T-helper 1 cell treated with Interleukin-12 subunit alpha and Interleukin-12 subunit beta and Interleukin-4 antibody, amounts not matched to agents 30 ng/mL and 1 ng/mL, for 36 hours (primary cell): ENCODE results near the gene TPD52L2. TPM values are rescaled to one million over a fixed set of nuclear protein-coding genes. Genes with fewer than 3 reads are reported as not detected.
"Not testable (repeated sequence)": the region's sequence is repeated elsewhere in the genome, so short reads cannot be mapped to it uniquely, and the experiment has no call there.

Experiments
- intact Hi-C: fragments of 100-400 bp; cut with micrococcal nuclease; formaldehyde crosslinking; loops from one replicate; pipeline ENCODE4 v1.15.1; 2024
- total RNA-seq: library from RNA; stranded (reverse); gene quantifications from 2 replicates; pipeline ENCODE4 v1.2.3, GENCODE V29; 2022

The TPD52L2 gene
- total RNA-seq, 1 donor from 2014 or later, result 53.9 TPM

DNA sequence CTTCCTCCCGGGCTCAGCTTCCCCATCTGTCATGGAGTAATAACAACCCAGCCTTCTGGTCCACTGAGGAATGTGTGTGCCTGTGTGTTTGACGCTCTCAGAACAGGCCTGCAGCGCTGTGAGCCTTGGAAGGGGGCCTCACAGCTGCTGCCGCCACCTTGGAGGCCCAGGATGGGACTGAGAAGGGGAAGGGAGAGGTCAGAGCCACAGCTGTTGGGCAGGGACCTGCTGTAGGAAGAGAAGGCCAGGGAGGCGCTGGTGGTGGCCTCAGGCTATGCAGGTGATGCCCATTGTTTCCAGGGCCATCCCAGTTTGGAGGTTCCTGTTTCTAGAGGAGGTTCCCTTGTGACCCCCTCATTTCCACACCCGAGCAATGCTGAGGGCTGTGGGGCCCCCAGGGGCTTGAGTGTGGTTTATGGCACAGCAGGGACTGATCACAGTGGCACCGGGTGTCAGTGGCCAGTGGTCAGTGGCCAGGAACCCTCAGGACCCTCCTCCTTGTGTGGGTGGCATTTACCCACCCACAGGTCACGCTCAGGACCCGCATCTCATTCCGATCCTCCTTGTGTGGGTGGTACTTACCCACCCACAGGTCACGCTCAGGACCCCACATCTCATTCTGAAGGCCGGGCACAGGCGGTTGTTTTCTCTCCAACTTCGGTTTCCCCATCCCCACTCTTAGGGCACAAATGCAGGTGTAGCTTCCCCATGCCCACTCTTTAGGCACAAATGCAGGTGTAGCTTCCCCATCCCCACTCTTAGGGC is 14.0 kb downstream of the TPD52L2 start:
- intact Hi-C loops, result no loop called here

DNA sequence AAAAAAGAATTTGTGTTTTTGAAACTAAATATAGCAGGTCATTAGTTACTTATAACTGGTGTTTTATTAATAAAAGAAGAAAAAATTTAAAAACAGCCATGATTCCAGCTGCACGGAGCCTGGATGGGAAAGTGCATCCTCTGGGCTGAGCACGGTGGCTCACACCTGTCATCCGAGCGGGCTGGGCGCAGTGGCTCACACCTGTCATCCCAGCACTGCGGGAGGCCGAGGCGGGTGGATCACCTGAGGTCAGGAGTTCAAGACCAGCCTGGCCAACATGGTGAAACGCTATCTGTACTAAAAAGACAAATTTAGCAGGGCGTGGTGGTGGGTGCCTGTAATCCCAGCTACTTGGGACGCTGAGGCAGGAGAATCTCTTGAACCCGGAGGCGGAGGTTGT is 15.8 kb downstream of the TPD52L2 start:
- intact Hi-C loops, result not testable (repeated sequence)

- intact Hi-C loops, result no loop called here
Measured at GRCh38 chr20:63881451-63882226, 16.6 kb downstream of the TPD52L2 start.

DNA sequence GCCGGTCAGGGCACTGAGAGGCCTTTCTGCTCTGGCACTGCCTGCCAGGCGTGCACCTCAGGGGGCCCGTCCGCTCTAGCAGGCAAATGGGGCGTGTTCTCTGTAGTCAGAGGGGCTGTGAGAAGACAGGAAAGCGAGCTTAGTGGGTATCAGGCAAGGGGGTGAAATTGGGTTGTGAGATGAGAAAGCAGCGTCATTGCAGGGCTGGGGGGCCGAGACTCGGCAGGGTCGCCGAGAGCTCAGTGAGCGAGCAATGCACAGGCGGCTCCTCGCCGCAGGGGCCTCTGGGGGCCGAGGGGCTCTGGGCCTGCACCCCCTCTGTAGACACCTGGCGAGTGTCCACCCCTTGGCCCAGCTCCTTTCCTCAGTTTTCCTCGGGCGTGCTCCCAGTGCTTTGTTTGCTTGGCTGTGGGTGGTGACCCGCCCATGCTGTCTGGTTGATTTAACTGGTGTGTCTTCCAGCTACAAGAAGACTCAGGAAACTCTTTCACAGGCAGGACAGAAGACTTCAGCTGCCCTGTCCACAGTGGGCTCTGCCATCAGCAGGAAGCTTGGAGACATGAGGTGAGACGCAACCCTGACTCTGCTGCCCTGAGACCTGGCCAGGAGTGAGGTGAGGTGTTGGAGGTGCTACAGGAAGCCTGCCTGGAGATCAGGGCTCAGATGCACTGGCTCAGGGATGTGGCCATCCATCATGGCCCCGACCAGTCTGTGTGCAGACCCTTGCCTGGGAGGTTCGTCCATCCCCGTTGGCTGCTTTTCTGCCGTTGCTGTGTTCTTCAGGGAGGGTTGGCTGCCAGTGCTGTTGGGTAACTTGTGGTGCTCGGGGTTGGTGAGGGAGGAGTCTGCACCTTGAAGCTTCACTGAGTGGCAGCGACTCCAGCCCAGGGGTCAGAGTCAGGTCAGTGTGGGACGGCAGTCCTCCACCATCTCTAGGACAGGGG is 17.5 kb downstream of the TPD52L2 start:
- intact Hi-C loops, result no loop called here

- intact Hi-C loops, result no loop called here
Measured at GRCh38 chr20:63883201-63883593, 18.1 kb downstream of the TPD52L2 start.

DNA sequence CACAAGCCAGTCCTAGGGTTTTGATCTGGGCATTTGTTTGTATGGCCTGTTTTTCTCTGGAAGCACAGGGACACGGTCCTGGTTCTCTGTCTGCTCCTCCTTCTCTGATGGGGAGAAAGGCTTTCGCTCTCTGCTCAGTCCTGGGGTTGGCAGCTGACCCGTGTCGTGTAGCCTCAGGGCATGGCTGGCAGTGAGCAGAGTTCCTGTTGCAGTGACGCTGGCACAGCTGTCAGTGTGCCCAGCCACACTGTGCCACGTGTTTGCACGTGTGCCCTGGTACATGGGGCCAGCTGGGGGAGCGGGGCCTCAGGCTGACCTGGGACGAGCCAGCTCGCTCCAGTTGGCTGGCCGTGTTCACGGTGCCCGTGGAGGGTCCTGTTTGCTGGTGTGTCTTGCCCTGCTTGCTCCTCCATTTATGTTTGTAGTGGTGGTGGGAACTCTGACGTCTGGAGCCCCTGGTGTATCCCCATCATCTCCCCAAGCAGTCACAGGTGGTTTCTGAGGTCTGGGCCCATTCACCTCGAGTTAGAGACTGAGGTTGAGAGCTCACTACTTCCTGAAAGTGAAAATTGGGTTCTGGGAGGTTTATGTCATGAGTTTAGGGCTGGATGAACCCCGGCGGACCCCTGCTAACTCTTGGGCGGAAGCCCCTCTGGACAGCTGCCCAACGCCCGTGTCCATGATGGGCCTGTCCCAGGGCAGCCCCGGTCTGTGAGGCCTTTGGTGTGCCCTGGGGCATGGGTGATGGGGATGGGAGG is 19.6 kb downstream of the TPD52L2 start:
- intact Hi-C loops, result no loop called here

- intact Hi-C loops, result no loop called here
Measured at GRCh38 chr20:63885264-63886053, 20.4 kb downstream of the TPD52L2 start.

- intact Hi-C loops, result no loop called here
Measured at GRCh38 chr20:63886054-63886419, 21.0 kb downstream of the TPD52L2 start.

DNA sequence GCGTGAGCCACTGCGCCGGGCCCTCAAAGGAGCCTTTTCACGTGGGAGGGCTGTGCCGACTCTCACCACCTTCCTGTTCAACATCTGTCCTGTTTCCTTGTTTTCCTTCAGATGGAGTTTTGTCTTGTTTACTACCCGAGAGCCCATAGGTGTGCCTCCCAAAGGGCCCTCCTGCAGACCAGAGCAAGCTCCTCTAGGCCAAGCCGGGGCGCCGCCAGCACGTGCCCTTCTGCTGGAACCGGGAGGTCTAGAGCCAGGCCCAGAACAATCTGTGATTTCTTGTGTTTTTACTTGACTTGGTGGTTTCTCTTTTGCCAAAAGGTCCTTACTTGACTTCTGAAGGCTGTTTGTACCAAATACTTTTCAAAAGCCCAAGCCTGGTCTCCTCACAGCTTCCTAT is 21.9 kb downstream of the TPD52L2 start:
- intact Hi-C loops, result no loop called here

DNA sequence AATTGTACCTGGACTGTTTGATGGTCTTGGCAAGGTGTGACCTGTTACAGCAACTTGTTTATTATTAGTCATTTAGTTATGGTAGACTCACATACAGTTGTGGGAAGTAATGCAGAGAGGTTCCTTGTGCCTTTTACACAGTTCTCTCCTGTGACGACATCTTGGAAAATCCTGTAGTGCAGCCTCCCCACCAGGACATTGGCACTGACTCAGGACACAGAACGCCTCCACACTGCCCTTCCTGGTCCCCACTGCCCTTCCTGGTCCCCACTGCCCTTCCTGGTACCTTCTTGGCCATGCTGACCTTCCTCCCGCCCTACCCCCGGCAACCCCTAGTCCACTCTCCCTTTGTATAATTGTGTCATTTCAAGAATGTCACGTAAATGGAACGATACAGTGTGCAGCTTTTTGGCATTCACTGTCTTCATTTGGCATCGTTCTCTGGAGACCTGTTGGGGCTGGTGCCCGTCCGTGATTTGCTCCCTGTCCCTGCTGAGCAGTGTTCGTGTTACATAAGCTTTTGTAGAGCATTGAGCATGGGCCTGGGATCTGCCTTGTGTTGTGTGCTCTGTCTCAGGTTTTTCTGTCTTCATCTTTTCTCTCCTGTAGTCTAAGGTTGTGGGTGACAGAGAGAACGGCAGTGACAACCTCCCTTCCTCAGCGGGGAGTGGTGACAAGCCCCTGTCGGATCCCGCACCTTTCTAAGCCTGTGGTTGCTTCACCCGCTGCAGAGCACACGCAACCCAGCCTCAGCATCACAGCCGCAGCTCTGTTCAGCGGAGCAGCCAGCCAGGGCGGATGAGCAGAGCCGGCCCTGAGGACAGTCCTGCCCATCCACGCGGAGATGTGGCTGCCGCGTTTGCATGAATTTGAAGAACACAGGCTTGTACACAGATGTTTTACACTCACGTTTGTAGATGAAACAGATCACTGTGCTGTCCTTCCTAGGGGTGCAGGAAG is 24.5 kb downstream of the TPD52L2 start:
- intact Hi-C loops, result no loop called here

- intact Hi-C loops, result no loop called here
Measured at GRCh38 chr20:63890201-63890576, 25.1 kb downstream of the TPD52L2 start.

GRCh38 chr20:63890616-63891015 is 25.5 kb downstream of the TPD52L2 start:
- intact Hi-C loops, result no loop called here

- intact Hi-C loops, result no loop called here
Measured at GRCh38 chr20:63891061-63892002, 26.3 kb downstream of the TPD52L2 start.

- intact Hi-C loops, result no loop called here
Measured at GRCh38 chr20:63892402-63892801, 27.3 kb downstream of the TPD52L2 start.

- intact Hi-C loops, result loop anchor here (1.0 to 2.0 kb wide), 8 partner anchors 62 to 374 kb away; partner anchors contain the start of genes ARFRP1, GMEB2, PPDPF and PRPF6
Measured at GRCh38 chr20:63893999-63894357, 28.9 kb downstream of the TPD52L2 start.

GRCh38 chr20:63894358-63895201 is 29.5 kb downstream of the TPD52L2 start, which contains the start of gene DNAJC5:
Gene DNAJC5, plus strand, starts transcription at chr20:63895126. Its CDS starts 33,220 bp downstream, at chr20:63928346.
- intact Hi-C loops, result loop anchor here (1.0 to 2.0 kb wide), 8 partner anchors 62 to 374 kb away; partner anchors contain the start of genes ARFRP1, GMEB2, PPDPF and PRPF6
